Superior temporal gyrus (tissue), 1 donor: ENCODE data around the gene SLC26A3.

Experiments
- DNase-seq: peaks from one replicate; pipeline ENCODE4 v3.0.0-alpha.2; 2016; ENCODE audit errors: extremely low spot score

Gene SLC26A3

DNA sequence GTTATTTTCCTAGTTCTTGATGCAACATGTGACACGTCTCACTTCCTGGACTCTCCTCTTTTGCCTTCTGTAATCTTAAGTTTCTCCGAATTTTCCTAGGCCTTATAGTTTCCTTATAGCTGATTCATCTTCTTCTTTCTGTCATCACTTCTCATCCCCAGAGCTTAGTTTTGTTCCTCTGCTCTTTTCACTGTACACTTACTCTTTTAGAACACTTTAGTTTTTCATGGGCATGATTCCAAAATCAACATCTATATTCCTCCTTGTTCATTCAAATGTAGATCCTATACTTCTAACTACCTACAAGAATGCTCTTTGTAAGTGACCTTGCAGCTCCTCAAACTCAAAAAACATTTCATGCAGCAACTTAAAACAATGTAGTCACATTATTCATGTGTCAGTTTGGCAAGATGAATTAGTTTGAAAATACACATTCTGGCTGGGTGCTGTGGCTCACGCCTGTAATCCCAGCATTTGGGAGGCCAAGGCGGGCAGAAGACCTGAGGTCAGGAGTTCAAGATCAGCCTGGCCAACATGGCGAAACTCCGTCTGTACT lies 13.1 kb upstream of the SLC26A3 start:
- DNase-seq = no peak

DNA sequence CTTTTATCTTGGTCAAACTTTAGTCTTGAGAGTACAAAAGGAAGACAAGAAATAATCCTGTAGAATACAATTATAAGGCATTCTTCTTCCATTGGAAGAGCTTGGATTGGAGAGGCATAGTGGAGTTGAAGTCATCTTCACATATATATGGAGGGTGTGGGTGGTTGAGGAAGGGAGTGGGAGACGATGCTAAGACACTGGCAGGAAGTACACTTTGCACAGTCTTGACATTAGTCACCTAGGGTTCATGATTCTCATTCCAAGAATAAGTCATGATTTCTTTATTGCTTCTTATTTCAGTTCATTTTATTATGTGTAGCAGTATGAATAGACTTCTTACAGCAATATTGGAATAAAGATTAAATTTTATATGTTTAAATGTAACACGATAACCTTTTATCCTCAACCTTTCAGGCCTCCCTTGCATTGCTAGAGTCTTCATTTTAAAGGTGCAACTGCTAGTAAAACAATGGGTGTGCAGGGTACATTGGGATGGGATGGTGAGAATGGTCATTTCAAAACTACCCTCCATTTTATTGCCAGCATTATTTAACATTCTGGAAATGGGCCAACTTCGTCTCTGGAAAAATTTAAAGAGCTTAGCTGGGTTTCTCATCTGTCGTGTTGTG lies 12.3 kb upstream of the SLC26A3 start:
- no peak for DNase-seq

DNA sequence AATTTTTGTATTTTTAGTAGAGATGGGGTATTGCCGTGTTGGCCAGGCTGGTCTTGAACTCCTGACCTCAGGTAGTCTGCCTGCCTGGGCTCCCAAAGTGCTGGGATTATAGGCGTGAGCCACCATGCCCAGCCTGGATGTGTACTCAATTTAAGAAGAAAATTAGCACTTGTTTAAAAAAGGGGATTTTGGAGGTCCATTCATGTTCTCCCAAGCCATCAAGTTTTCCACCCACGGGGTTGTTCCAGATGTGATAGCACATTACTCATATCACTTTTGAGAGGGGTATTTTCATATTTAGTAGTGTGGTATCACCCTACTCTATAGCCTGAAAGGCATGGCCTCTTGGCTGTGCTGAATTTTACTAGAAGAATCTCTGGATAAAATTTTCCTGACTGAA lies 10.5 kb upstream of the SLC26A3 start:
- no peak for DNase-seq

DNA sequence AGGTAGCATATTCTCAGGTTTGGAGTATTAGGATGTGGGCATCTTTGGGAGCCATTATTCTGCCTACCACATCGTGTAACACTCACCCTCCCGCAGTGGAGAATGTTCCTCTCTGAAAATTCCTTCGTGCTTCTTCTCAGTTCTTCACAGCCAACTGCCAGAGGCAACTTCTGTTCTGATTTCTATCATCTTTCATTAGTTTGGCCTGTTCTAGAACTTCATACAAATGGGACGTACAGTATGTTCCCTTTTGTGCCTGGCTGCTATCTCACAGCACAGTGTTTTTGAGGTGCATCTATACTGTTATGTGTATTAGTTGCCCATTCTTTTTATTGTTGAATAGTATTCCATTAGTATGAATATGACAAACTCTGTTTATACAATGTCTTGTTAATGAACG lies 8.9 kb upstream of the SLC26A3 start:
- DNase-seq = no peak

DNA sequence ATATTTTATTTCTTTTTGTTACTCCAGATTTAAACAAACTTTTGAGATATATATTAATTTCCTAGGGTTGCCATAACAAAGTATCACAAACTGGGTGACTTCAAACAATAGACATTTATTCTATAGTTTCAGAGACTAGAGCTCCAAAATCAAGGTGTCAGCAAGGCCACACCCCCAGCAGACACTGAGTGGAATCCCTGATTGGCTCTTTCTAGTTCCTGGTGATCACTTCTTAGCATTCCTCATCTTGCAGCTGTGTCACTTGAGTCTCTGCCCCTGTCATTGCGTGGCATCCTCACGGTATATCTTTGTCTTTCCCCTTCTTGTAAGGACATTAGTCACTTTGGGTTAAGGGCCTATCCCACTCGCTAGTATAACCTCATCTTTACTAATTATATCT lies 7.6 kb upstream of the SLC26A3 start:
- no peak for DNase-seq

DNA sequence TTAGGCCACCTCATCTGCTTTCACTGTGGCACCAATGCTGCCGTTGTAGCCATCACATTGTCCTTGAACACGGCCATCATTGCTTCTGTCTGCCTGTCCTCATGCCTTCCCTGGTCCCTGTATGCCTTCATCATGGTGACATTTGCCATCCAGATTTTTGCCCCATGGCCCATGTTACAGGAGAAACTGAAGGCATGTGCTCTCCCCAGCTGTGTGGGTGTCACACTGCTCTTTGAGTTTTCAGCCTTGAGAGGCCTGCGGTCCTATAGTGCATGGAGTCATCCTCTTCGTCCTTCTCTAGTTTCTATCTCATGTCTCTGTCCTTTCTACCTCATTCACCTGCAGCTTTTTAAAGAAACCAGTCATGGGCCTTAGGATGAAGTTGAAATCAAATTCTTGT lies 6.2 kb upstream of the SLC26A3 start:
- no peak for DNase-seq

DNA sequence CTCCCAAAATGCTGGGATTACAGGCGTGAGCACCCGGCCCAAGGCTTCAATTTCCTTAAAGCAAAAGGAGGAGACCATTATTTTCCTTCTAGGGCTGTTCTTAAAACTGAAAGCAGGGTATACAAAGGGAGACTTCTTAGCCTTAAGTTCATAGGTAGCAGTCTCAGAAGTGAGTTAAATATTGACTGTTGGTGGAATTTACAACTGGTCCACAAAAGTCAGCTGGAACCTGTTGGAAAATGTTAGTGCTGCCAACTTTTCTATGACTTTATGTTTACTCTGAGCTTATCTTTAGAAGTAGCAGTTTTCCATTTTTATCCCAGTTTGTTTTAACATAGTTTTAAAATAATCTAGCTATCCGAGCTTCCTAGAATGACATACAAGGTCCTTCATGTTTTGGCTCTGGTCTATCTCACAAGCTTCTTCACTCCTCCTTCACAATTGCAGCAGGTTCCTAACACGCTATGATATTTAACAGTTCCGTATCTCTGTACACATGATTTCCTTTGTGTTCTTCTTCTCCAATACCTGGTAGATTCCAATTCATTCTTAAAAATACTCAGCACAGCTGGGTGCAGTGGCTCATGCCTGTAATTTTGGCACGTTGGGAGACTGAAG lies 3.3 kb downstream of the SLC26A3 start:
- no peak for DNase-seq

DNA sequence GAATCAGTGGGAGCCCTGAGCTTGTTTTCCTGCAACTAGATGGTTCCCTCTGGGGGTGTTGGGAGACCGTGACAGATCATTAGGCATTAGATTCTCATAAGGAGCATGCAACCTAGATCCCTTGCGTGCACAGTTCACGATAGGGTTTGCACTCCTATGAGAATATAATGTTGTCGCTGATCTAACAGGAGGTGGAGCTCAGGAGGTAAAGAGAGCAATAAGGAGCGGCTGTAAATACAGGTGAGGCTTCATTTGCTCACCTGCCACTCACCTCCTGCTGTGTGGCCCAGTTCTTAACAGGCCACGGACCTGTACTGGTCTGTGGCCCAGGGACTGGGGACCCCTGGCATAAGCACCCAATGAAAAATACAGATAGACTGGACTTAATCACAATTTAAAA lies 10.7 kb downstream of the SLC26A3 start:
- no peak for DNase-seq

DNA sequence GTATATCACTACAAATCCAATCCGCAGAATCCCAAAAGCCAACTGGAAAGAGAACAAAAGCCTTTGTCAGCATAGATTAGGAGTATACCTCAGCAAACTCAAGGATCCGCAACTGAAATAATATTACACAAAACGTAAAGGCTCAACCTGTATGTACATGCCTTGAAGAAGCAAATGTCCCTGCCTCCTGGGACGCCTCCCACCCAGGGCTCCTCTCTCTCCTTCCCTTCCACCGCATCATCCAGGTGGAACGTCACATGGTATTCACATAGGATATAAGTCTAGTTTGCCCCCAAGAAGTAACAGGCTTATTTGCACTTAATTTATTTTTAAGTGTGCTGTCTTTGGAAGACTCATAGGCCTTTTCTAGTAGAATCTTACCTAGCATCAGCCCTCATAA lies 13.4 kb downstream of the SLC26A3 start:
- no peak for DNase-seq

DNA sequence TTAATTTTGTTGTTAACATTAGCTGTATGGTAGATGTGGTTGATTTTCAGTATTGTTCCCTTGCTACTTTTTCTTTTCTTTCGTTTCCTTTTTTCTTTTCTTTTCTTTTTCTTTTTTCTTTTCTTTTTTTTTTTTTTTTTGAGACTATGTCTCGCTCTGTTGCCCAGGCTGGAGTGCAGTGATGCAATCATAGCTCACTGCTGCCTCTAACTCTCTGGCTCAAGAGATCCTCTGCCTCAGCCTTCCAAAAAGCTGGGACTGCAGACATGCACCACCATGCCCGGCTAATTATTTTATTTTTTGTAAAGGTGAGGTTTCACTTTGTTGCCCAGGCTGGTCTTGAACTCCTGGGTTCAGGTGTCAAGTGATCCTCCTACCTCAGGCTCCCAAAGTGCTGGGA lies 14.4 kb downstream of the SLC26A3 start:
- no peak for DNase-seq

DNA sequence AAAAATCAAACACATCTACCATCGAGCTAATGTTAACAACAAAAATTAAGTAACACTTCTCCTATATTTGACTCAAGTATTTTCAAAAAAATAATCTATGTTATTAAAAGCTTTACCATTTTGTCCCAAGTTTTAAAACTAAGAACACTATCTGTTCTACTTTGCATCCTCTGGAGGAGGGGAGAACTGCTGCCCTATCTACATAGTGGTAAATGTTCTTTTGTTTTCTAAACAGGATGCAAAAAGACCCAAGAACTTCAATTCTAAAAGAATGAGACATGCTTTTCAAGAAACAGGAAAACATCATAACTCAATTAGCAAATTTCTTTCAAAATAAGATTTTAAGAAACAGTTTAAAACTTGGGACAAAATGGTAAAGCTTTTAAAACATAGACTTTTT lies 14.8 kb downstream of the SLC26A3 start:
- no peak for DNase-seq

DNA sequence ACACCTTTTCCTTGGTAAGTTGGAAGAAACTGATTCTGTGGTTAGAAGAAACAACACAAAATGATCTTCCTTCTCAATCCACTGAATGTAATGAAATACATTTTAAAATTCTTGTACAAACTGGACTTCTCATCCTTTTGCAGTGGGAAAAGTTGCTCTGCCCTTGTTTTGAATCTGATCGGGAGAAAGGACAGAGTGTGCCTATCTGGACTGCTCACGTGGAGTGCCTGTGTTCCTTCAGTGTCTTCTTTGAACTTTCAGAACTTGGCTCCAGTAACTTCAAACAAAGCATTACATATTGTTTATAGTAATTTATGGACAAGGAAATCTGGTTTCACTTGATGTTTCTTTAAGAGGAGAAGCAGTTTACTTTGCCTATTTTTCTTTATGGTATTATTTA lies 17.1 kb downstream of the SLC26A3 start:
- no peak for DNase-seq

DNA sequence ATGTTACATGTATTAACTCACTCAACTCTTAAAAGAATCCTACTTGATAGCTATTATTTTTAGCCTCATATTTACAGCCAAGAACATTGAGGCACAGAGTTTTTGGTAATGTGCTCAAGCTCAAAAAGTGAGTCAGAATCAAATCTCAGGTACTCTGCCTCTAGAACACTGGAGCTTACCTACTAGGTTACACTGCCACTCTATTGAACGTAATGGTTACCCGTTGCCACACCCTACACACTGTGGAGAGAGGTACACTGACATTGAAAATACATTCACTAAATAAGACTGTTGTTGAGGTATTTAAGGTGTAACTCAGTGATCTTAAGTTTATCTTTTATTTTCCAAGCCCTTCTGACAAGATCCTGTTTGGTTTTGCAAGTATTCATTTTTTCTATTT lies 17.9 kb downstream of the SLC26A3 start:
- no peak for DNase-seq

DNA sequence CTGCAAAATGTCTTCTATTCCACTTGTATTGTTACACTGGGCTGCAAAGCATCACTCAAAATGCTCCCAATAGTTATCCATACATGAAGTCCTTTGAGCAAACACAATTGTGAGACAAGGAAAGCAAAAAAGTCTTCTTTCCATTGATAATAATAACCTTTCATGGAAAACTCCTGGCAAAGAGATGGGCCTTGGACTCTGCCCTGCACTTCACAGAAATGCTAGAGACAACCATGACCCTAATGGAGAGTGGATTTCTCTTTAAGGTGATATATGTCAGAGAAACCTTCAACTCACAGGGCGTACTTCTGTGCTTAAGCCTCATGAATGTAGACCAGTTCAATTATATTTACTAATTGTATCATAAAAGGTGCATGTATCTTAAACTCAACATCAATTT lies 19.4 kb downstream of the SLC26A3 start:
- DNase-seq = no peak

DNA sequence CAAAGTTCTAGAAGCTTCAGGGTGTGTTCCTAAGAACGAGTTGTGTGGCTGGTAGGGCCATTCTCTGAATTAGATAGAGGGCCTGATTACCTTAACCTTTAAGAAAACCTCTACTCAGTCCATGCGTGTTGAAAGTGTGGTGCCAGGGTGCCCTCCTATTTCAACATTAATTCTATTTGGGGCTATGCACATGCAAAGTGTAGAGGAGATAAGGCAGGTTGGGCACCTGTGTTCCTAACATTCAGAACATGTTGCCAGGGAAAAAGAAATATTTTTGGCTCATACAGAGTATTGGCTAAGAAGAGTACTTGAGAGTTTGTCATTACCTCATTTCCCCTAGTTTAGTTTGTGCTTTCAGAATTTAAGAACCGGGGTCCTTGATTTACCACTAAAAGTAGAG lies 20.6 kb downstream of the SLC26A3 start:
- DNase-seq = no peak

DNA sequence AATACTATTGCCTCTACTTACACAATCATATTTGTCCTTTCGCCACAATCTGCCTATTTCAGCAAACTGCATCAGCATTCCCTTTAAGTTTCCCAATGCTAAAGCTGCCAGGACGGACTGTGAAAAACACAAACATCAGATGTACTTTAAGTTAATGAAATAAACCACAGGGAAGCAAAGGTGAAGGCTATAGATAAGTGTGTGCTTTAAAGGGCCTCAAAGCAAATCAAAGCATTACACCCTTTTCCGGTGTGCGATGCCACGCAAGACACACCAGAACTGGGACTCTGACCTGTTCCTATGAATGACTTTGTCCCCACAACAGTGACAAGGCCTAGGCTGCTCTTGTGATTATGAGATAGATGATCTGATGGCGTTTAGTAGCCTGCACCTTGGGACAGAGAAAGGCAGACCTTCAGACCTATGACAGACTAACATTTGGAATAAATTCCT lies 23.4 kb downstream of the SLC26A3 start:
- no peak for DNase-seq

DNA sequence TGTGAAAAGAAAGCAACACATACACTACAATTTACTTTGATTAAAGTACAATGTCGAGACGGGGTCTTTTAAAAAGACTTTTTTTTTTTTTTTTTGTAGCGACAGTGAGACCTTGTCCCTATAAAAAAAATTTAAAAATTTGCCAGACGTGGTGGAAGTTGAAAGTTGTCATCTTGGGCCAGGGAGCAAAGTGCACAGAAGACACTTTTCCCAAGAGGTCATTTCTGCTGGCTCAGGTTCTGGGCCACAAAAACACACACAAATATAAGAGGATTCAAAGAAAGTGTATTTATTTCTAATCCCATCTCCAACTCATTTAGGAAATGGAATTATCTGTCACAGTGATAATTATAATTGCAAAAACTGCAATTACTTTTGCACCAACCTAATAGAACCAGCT lies 24.7 kb downstream of the SLC26A3 start:
- no peak for DNase-seq

DNA sequence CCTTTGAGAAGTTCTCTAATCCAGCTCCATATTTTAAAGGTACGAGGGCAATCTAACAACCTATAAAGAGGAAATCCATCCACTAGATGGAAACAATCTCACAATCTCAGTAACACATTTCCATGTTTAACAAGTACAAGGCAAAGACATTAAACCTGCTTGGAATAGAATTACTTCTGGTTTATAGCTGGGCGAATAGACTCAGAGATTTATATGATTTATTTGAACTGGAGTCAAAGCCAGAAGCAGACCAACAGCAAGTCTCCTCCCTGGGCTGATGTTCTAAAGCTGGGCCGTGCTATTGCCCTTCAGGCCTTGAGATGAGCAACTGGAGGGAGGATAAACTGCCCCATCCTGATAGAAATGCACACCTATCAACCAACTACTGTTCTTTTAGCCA lies 25.3 kb downstream of the SLC26A3 start:
- DNase-seq = no peak

DNA sequence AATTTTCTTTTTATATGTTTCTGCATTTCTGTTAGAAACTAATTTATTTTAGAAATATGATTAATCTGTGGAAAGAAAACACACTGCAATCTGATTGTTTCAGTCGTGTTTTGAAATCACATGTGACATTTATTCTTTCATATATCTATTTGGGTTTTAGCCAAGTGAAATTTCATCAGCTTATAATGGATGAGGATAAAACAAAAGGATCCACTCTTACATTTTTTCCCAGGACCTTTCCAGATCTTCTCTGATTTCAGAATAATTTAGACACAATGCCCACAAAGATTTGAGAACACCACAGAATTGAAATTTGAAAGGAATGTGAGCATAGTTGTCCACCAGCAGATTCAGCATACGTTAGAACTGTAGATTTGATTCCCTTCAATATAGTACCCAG lies 30.0 kb downstream of the SLC26A3 start:
- DNase-seq = no peak

DNA sequence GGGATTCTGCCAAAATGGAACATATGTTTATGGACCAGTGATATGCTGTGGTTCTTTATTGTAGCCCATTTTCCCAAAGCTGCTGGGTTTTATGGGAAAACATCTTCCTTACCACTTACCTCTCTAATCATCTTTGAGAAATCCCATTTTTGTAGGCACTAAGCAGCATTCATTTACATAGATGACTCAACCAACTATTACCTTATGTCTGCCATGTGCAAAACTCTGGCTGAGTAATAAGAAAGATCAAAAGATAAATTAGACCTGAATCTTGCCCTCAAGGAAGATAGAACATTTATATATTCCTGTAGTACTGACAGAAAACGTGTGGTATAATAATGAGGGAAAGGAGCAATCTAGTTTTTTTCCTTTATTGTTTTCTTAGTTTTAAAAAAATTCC lies 34.8 kb downstream of the SLC26A3 start:
- DNase-seq = no peak

DNA sequence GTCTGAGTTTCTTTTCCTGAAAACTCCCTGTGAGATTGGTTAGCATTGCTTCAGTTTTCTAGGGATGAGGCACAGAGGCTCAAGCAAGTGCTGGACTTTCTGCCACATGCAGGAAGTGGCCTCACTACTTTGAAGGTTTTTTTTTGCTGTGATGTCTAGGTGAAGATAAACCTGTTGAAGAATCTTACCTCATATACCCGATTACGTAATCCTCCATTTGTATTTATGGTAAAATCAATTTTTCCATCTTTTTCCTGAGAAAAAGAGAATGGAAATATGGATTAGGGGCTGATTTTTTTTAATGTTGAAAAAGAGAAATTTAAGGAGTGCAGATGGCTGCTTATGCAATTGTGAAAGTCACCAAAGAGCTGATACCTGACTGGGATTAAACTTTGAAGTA lies 35.6 kb downstream of the SLC26A3 start:
- no peak for DNase-seq

DNA sequence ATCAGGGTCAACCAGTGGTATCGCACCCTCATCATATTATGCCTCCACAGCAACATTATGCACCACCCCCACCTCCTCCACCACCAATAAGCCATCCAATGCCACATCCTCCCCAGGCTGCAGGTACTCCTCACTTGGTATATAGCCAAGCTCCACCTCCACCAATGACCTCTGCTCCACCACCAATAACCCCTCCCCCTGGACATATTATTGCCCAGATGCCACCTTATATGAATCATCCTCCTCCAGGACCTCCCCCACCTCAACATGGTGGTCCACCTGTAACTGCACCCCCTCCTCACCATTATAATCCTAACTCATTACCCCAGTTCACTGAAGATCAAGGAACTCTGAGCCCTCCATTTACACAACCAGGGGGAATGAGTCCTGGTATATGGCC lies 44.4 kb downstream of the SLC26A3 start:
- DNase-seq = no peak

DNA sequence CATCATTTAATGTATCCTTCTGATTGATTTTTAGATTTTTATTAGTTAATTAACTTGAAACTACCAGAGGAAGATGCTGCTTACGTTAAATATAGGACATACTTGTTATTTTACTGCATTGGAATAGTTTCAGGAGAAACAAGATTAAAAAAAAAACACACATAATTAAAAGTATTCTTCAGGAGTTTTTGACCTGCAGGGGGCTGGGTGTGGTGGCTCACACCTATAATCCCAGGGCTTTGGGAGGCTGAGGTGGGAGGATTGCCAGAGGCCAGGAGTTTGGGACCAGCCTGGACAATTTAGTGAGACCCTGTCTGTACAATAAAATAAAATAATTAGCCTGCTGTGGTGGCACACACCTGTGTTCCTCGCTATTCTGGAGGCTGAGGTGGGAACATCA lies 48.4 kb downstream of the SLC26A3 start:
- no peak for DNase-seq

DNA sequence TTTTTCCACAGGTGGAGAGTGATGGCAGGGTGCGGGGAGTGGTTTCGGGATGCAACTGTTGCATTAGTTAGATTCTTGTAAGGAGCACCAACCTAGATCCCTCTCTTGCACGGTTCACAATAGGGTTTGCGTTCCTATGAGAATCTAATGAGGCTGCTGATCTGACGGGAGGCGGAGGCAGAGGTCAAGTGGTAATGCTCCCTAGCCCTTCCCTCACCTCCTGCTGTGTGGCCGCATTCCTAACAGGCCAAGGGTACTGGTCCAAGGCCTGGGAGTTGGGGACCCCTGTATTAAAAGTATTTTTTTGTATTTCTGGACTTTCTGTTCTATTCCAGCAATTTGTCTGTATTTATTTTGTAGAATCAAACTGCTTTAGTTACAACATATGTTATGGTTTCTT lies 51.9 kb downstream of the SLC26A3 start:
- no peak for DNase-seq
